Medulla oblongata (tissue), 1 donor: ENCODE measurements around the gene TPRKB.
"Not testable (repeated sequence)": the region's sequence is repeated elsewhere in the genome, so short reads cannot be mapped to it uniquely, and the experiment has no call there.

ENCODE experiments used
- DNase-seq: peaks from one replicate; pipeline ENCODE4 v3.0.0-alpha.2; 2015; ENCODE audit errors: extremely low spot score

The TPRKB gene

DNA sequence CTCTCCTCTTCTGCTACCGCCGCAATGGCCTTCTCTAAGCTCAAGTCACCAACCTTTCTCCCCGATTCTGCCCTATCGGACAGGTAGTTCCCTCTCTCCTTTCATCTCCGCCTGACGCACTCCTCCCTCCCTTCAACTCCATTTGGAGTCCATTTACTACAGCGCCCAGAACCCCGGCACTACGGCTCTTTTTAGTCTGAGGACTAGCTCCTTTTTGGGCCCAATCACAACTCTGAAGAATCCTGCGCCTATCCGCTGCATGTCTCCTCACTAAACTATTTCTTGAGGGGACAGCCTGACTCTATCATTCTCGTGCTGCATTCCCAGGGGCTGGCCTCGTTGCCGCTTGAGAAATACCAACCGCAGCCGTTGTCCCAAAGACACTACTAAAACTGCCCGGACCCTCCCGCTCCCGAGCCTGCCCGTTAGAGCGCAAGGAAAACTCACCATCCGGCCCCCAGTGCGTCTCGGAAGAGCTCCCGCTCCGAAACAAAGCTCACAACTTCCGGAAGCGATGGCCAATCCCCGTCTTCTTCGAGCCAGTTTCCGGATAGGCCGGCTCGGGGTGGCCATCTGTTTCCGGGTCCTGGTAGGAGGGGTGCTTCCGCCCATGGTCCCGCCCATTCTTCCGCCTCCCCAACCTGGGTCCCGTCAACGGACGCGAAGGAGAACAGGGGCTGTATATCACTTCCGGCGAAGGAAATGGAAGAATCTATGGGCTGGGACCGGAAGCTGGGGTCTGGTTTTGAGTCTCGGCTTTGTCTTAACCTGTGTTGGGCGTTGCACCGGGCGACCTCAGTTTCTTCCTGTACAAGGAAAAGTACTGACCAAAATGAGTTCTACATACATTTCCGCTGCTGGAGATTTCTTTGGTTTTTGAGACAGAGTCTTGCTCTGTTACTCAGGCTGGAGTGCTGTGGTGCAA, at the start of gene TPRKB:
TPRKB (minus strand) TSS at position 491 of the 925 bp plus-strand sequence. CDS start 2,776 bp downstream, outside the sequence.
- peak; percentile 98 for DNase-seq

DNA sequence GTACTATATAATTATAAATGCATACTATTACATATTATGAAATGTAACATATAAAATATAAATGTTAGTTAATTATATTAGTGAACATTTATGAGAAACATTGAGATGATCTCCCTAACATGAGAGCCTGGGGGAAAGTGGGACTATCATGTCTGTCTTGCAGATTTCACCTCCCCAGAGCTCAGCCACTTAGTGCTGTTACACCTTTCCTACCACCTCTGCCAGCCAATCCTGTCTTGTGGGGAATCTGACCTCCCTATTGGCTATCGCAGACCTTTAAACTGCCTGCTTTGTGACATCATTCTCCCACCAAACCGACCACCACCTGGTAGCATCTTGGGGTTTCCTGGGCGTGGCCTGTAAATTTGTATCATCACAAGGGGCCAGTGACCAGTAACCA, 46.7 kb upstream of the TPRKB start, which contains the start of gene C2orf78:
C2orf78 (plus strand) TSS at position 301 of the 400 bp plus-strand sequence. CDS start 127 bp downstream, outside the sequence.
- not testable (repeated sequence) for DNase-seq

DNA sequence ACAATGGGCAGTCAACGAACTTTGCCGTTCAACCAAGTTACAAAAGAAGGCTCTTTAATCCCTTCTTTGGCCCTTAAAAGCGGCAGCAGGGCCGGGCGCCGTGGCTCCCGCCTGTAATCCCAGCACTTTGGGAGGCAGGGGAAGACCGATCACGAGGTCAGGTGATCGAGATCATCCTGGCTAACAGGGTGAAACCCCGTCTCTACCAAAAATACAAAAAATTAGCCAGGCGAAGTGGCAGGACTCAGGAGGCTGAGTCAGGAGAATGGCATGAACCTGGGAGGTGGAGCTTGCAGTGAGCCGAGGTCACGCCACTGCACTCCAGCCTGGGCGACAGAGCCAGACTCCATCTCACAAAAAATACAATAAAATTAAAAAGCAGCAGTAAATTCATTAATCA, 46.3 kb upstream of the TPRKB start:
- DNase-seq: not testable (repeated sequence)

DNA sequence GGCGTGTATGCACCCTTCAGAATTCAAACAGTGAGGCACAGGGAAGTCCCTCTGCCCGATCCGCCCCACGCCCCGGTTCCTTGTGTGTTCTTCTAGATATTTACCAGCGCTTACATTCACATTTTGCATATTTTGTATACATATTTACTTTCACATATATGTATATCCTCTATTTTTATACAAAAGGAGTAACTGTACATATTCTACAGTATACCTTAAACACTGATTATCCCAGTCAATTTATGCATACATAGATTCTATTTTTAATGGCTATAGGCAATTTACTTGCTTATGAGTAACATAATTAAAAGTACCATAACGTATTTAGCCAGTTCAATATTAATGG, 43.1 kb upstream of the TPRKB start:
- DNase-seq: no peak

DNA sequence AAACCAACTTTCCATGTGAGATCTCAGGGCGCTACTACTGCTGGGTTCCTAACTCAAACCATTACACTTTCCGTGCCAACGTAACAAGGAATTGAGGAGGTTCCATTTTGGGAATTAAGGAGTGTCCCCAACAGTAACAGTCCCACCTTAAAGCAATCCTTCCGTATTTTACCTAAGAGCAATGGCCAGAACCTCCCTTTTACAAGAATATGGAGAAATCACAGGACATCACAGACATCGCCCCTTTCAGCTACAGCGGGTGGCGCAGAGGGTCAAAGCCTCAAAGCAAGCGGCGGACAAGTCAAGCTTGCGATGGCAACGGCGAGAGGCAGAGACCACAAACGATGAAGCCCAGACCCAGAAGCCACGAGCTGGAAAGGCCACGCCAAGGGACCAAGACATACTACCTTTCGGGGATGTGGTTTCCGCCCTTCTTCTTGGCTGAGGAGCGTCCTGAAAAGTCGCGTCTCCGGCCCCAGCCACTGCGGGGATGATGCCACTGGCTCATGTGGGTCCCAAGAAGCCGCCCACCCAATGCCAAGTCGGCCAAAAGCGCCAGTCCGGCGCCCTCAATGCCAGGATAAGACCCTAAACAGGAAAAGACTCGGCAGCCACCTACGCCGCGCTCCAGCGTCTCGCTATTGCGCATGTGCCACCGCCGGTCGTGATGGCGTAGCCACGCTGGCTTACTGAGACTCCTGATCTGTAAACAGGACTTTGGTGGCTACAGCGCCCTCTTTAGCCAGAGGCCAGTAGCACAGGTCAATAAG, 42.5 kb upstream of the TPRKB start, which contains the start of gene DUSP11:
DUSP11 (minus strand) TSS at position 637 of the 770 bp plus-strand sequence; CDS start at position 508, 129 bp downstream.
- peak; percentile 98 for DNase-seq

DNA sequence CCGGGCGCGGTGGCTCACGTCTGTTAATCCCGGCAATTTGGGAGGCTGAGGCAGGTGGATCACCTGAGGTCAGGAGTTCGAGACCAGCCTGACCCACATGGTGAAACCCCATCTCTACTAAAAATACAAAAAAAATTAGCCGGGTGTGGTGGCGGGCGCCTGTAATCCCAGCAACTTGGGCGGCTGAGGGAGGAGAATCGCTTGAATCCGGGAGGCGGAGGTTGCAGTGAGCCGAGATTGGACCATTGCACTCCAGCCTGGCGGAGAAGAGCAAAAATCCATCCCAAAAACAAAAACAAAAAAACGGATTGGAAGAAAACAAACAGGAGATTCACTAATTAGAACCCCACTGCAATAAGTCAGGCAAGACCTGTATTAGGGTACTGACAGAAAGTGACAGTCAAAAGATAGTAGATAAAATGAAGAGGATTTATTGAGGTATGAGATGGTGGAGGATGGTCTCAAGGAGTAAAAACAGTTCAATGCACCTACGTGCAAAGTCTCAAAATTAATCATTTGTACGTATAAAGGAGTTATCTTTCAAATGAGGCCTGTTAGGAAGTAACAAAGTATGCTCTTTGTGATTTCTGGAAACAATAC, 41.8 kb upstream of the TPRKB start:
- DNase-seq: not testable (repeated sequence)

DNA sequence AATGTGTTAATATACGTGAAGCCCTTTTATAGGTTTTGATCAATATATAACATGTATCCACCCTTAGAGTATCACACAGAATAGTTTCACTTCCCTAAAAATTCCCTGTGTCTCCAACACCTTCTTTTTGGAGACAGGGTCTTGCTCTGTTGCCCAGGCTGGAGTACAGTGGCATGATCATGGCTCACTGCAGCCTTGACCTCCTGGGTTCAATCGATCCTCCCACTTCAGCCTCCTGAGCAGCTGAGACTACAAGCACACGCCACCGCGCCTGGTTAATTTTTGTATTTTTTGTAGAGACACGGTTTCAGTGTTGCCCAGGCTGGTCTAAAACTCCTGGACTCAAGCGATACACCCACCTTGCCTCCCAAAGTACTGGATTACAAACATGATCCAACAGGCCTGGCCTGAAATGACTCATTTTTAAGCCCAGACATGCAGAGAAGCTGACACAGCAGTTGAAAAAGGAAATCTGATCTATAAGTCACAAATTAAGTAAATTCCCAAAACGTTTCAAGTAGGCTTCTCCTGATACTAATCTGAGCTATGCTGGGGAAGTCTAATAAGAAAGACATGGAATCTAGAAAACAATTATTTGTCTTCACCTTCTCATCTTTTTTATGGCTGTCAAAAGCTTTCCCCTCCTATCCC, 39.8 kb upstream of the TPRKB start:
- no peak for DNase-seq

DNA sequence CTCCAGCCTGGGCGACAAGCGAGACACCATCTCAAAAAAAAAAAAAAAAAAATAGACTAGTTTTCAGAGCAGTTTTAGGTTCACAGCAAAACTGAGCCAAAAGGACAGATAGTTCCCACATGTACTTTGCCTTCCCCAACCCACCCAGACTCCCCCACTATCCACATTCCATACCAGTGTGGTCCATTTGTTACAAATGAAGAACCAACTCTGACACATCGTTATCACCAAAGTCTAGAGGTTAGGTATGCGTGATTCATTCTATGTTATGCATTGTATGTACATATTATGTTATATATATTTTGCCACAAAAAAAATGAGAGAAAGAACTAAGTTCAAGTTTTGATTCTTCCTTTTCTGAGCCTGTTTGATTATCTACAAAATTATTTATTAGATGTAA, 39.2 kb upstream of the TPRKB start:
- no peak for DNase-seq

DNA sequence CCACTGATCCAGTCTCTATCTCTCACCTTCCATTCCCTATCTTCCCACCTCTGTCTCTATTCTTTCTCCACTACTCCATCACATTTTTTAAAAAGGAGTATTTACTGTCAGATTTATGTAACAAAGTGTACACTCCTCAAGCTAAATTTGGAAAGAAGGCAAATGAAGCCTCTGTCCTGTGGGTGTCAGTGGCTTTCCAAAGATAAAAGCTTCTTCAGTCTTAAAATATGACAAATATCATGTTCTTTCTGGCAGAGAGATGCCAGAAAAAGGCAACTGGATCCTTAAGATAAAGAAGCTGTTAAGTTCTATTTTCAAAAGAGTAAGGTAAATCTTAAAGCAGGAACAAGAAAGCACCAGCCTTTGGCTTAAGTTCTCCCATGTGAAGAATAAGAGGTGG, 35.7 kb upstream of the TPRKB start:
- no peak for DNase-seq

DNA sequence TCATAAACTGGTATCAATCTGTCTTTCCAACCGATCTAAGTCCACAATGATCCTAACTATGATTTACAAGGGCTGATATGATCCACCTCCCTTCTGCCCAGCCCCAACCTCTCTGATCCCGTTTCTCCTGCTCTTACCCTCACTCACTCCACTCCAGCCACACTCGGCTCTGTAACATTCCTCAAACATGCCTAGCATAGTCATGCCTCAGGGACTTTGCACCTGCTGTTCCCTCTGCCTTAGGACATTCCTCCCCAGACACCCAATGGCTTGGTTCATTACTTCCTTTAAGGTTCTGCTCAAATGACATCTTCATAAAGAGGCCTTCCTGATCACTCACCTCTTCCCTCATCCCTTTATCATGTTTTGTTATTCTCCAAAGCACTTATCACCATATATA, 33.6 kb upstream of the TPRKB start:
- no peak for DNase-seq

DNA sequence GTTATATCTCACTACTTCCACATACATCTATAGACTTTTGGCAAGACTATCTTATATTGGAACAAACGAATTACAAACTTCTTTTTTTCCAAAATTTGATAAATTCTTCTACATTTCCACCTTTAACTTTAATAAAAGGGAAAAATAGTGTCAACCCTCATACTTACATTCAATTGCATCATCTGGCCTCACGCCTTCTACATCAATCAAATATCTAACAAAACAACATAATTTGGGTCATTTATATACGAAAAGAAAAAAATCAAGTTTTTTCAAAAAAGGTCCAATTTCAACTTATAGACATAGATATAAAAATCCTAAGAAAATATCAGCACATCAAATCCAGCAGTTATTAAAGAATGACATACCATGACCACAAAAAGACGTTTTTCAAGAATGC, 29.8 kb upstream of the TPRKB start:
- DNase-seq: no peak

DNA sequence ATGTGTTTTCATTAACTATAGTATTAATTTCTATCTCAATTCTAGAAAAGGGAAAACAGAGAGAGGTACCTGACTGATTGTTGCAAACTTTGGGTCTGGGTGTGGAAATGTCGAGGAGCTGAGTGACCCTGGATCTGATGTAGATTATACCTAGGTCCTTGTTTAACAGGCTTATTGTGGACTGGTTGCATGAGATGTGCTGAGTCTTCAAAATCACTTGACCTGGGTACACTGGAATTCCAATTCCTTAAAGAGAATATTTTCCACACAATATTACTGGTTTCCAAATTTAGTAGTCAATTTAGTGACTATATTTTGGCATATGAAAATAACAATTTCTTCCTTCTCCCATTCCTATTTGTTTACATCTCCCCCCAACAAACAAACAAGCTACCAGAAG, 29.2 kb upstream of the TPRKB start:
- DNase-seq: no peak

DNA sequence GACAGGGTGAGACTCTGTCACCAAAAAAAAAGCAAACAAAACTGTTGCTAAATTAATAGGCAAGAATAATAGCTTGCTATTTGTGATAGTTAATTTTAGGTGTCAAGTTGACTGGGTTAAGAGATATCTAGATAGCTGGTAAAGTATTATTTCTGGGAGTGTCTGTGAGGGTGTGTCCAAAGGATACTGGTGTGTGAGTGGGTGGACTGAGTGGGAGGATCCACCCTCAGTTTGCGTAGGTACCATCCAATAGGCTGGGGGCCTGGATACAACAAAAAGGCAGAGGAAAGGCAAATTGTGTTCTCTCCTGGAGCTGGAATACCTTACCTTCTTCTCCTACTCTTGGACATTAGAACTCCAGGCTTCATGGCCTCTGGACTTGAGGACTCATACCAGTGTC, 27.8 kb upstream of the TPRKB start:
- DNase-seq: no peak

DNA sequence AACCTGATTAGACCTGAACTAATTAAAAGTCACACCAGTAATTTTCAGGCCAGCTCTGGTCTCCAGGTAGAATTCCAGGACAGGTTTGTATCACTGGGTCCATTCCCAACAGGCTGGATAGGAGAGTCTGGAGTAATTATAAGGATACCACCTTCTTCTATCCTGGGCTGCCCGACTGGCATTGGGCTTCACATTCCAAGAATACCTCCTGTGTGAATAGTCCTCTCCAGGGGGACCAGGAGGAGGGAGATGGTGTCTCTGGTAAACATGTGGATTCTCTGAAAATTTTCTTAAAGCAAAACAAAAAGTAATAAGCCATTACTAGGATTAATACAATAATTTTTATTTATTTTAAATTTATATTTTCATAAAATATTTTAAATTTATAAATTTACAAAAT, 25.4 kb upstream of the TPRKB start:
- DNase-seq: no peak

DNA sequence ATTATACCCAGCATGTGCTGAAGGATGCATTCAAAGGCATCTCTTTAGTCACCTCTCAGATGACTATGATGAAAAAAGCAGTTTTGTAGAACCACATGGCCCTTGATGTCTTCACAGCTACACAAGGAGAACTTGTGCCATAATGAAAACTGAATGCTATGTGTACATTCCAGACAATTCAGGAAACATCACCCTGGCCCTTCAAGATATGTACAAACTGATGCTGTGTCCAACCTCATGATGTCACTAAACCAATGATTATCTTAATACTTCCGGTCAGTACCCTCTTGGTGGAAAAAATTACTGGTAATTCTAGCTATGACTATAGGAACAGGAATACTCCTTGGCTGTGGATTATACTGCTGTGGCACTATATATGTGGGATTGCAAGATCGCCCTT, 22.8 kb upstream of the TPRKB start:
- no peak for DNase-seq

DNA sequence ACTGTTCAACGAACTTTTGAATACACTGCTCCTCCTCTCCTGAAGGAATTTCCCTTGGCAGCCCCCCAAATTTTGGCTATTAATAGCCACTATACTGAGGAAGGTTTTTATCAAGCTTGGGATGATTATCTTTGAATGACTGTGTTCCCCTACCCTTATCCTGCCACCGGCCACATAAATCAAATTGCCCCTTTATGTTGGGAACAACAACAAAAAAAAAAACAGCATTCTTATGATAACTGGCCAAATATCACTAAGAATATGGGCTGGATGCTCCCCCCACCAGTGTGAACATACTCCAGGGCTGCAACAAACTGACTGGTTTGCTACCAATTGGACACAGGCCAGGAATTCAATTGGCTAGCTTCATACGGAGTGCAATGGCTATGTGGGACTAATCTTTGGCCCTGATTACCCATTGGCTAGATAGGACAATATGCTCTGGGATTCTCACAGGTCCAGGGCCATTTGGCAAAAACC, 22.2 kb upstream of the TPRKB start:
- DNase-seq: no peak

DNA sequence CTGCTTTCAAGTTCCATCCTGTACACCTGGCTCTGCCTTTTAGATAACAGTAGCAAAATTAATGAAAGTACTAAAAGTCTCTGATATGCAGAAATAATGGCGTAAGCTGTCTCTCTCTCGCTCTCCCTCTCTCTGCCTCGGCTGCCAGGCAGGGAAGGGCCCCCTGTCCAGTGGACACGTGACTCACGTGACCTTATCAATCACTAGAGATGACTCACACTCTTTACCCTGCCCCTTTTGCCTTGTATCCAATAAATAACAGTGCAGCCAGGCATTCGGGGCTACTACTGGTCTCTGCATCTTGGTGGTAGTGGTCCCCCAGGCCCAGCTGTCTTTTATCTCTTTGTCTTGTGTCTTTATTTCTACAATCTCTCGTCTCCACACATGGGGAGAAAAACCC, 17.2 kb upstream of the TPRKB start:
- not testable (repeated sequence) for DNase-seq

DNA sequence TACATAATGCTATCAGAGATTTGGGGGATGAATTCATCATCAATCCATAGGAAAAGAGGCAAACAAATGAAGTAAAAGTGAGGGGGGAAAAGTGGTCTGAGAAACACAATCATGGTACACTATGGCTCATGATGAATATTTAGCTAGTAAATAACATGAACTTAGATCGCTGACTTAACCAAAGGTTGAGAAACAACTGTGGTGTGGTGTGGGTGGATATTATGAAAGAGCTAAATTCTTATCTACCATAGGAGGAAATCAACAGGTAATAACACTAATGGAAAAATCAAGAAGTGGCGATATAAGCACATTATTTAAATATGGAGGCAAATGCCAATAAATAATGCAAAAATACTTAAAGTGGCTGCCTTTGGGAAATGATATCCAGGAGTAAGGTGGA, 12.2 kb upstream of the TPRKB start:
- DNase-seq: no peak

DNA sequence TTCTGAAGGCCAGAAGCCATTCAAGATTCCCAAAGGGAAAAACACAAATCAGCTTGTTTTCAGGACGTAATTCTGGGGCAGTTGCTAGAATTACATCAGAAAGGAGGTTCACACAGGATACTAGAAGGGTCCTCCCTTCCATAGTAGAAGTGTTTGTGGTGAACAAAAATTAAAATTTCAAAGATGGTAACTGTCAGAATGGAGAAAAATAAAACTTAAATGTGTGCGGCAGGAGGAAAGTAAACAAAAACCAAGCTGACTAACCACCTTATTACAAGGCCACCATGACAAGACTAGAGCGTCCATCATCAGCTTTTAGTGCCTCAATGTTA, 9.7 kb upstream of the TPRKB start:
- no peak for DNase-seq

DNA sequence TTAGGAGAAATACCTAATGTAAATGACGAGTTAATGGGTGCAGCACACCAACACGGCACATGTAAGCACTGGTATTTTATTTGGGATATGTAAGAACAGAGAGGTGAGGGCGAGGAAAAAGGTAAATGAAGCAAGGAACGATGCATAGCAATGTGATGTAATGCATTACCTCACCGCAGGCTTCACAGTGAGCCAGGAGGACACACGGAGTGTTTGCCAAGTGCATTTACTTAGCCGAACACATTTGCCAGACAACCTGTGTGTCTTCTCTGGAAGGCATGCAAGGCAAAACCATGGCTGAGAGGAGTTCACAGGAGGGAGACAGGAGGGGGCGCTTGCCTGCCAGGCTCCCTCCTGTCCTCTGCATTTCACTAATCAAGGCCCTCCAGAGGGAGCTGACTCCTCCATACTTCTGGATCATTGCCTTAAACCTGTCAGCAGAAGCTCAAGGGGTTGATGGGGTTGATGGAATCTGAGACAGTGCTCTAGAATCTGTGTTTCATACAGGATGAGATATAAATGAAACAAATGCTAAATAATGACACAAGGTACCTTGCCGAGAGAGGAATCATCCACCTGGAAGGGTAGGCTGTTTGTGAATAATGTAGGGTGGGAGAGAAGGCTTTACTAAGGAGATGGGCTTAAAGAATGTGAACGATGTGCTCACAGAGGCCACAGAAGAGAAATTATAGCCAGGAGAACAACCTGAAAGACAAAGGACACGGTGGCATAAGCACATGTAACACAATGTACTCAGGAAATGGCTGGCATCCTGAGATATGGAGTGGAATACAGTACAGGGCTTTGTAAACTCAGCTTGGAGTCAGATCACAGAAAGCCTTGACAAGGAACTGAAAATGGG, 9.1 kb upstream of the TPRKB start:
- no peak for DNase-seq

DNA sequence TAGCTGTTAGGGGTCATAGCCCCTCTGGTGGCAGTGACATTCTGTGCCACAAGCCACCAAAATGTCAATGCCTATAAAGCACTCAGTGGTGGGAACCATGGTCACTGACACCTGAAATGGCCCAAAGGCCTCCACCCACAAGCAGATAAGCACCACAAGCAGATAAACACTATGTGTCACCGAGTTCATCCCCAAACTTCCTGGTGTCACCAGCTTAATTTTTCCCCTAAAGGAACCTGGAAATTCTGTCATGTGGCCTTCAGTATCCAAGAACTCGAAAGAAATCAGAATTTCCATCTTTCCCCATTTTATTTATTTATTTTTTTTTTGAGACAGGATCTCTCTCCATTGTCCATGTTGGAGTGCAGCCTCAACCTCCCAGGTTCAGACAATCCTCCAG, 3.6 kb upstream of the TPRKB start:
- DNase-seq: no peak
